PC-9 (cell line): ENCODE results near the gene CFAP54. TPM values are rescaled to one million over a fixed set of nuclear protein-coding genes. Genes with fewer than 3 reads are reported as not detected.

Experiments used
- BruUV-seq: library from RNA; stranded (reverse); fragments of 400-500 nt; replicated peaks from 2 replicates; lab custom pipeline; 2021; lab: Mats Ljungman, UMichigan
- CTCF ChIA-PET: fragments of 300-600 bp; sonication (Branson Sonifier 250); formaldehyde crosslinking; loops from one replicate; lab custom pipeline; 2022; ENCODE audit warnings: antibody characterized with exemption; lab: Charles Lee
- POLR2A ChIA-PET: fragments of 300-600 bp; sonication (Branson Sonifier 250); formaldehyde crosslinking; loops from one replicate; lab custom pipeline; 2022; ENCODE audit warnings: antibody characterized with exemption; ENCODE audit not compliant: unreplicated experiment; lab: Charles Lee
- DNase-seq, 2 experiments: peaks; one replicate each; pipeline versions ENCODE4 v3.0.0 to v3.0.0-alpha.2; 2015 to 2022; ENCODE audit warnings: mixed read lengths in 1 of 2
- H2AFZ ChIP-seq: fragments of 200-600 bp; sonication (generic); 2 replicates; pipeline ENCODE4 v1.8.1; 2017; ENCODE audit warnings: antibody characterized with exemption
- H3F3A ChIP-seq: fragments of 200-600 bp; sonication (generic); 2 replicates; pipeline ENCODE4 v1.8.1; 2017; ENCODE audit warnings: antibody characterized with exemption, mild to moderate bottlenecking, low read depth; ENCODE audit not compliant: insufficient read depth
- H3K27ac ChIP-seq: fragments of 200-600 bp; sonication (generic); 2 replicates; pipeline ENCODE4 v1.6.1; 2016; ENCODE audit warnings: mixed run types
- H3K27me3 ChIP-seq: fragments of 200-600 bp; sonication (generic); 2 replicates; pipeline ENCODE4 v1.6.1; 2016; ENCODE audit warnings: low read depth, mixed run types; ENCODE audit not compliant: insufficient read depth
- H3K36me3 ChIP-seq: fragments of 200-600 bp; sonication (generic); 2 replicates; pipeline ENCODE4 v1.6.1; 2016; ENCODE audit warnings: low read depth, mixed run types
- H3K4me1 ChIP-seq: fragments of 200-600 bp; sonication (generic); replicated peaks from 2 replicates; pipeline ENCODE4 v1.6.1; 2016; ENCODE audit warnings: mixed run types; ENCODE audit not compliant: insufficient read depth
- H3K4me2 ChIP-seq: fragments of 200-600 bp; sonication (generic); 2 replicates; pipeline ENCODE4 v1.6.1; 2017; ENCODE audit warnings: mixed run types
- H3K4me3 ChIP-seq: fragments of 200-600 bp; sonication (generic); 2 replicates; pipeline ENCODE4 v1.6.1; 2016; ENCODE audit warnings: mixed run types
- H3K79me2 ChIP-seq: fragments of 200-600 bp; sonication (generic); 2 replicates; pipeline ENCODE4 v1.6.1; 2017; ENCODE audit warnings: low read depth, mixed run types
- H3K9me2 ChIP-seq: fragments of 200-600 bp; sonication (generic); 2 replicates; pipeline ENCODE4 v1.8.1; 2017; ENCODE audit warnings: mild to moderate bottlenecking; ENCODE audit not compliant: insufficient read depth
- H3K9me3 ChIP-seq: fragments of 200-600 bp; sonication (generic); 2 replicates; pipeline ENCODE4 v1.8.1; 2016; ENCODE audit warnings: low read depth; ENCODE audit not compliant: insufficient read depth
- H4K20me1 ChIP-seq: fragments of 200-600 bp; sonication (generic); 2 replicates; pipeline ENCODE4 v1.8.1; 2017; ENCODE audit not compliant: insufficient read depth
- EZH2 ChIP-seq: fragments of 200-600 bp; sonication (generic); IDR thresholded peaks from 2 replicates; pipeline ENCODE4 v1.8.0; 2017; ENCODE audit warnings: antibody characterized with exemption, low read depth
- intact Hi-C: fragments of 100-400 bp; cut with micrococcal nuclease; formaldehyde crosslinking; loops from one replicate; pipeline ENCODE4 v1.10.0; 2022; ENCODE audit not compliant: unreplicated experiment
- total RNA-seq: library from RNA; stranded (reverse); gene quantifications from 2 replicates; pipeline ENCODE4 v1.2.3, GENCODE V29; 2021
- TF ChIP-seq, protein P1 (sequence below): fragments of 200-600 bp; sonication (generic); conservative IDR thresholded peaks from 2 replicates; pipeline ENCODE4 v1.6.1; 2017; ENCODE audit warnings: mixed run types, antibody characterized with exemption, mild to moderate bottlenecking, moderate library complexity

Gene CFAP54
- total RNA-seq, 1 experiment from 2014 or later, result 16.4 TPM

DNA sequence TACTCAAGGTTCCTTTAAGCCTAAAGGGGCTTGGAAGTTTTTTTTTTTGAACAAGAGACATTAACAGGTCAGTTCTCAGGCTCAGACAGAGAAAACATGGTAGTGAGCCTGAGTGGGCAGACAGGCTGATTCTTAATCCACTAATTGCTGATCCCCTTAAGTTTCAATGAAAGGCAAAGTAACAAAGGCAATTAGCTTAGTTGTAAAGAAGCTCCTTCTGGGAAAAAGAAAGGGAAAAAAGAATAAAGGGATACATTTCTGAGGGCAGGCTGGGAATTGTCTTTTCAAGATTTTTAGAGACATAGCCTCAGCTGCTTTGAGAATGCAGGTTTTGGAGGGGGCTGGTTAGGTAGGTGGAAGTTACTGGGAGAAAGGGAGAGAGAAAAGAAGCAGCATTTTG is 133.8 kb downstream of the CFAP54 start:
- H4K20me1 ChIP-seq, result no peaks in the 10 kb centered on the region
- no peak for DNase-seq
- no peaks in the 10 kb centered on the region for H3K9me2 ChIP-seq
- H3K27ac ChIP-seq, result no peak overlapping the region
- no peaks in the 10 kb centered on the region for H3K27me3 ChIP-seq
- no peaks in the 10 kb centered on the region for H3K4me1 ChIP-seq
- POLR2A ChIA-PET, result no interaction called here
- no peaks in the 10 kb centered on the region for H3K9me3 ChIP-seq
- CTCF ChIA-PET, result no interaction called here
- TF ChIP-seq, protein P1, sequence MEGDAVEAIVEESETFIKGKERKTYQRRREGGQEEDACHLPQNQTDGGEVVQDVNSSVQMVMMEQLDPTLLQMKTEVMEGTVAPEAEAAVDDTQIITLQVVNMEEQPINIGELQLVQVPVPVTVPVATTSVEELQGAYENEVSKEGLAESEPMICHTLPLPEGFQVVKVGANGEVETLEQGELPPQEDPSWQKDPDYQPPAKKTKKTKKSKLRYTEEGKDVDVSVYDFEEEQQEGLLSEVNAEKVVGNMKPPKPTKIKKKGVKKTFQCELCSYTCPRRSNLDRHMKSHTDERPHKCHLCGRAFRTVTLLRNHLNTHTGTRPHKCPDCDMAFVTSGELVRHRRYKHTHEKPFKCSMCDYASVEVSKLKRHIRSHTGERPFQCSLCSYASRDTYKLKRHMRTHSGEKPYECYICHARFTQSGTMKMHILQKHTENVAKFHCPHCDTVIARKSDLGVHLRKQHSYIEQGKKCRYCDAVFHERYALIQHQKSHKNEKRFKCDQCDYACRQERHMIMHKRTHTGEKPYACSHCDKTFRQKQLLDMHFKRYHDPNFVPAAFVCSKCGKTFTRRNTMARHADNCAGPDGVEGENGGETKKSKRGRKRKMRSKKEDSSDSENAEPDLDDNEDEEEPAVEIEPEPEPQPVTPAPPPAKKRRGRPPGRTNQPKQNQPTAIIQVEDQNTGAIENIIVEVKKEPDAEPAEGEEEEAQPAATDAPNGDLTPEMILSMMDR, result no peak
- no peak for TF ChIP-seq EZH2
- no peaks in the 10 kb centered on the region for H3K36me3 ChIP-seq
- intact Hi-C loops, result no loop called here
- no peaks in the 10 kb centered on the region for H3F3A ChIP-seq
- H3K79me2 ChIP-seq, result no peaks in the 10 kb centered on the region
- H3K4me2 ChIP-seq, result no peak overlapping the region
- H2AFZ ChIP-seq, result no peak overlapping the region
- no peak overlapping the region for H3K4me3 ChIP-seq
- no TSS peak for BruUV-seq

DNA sequence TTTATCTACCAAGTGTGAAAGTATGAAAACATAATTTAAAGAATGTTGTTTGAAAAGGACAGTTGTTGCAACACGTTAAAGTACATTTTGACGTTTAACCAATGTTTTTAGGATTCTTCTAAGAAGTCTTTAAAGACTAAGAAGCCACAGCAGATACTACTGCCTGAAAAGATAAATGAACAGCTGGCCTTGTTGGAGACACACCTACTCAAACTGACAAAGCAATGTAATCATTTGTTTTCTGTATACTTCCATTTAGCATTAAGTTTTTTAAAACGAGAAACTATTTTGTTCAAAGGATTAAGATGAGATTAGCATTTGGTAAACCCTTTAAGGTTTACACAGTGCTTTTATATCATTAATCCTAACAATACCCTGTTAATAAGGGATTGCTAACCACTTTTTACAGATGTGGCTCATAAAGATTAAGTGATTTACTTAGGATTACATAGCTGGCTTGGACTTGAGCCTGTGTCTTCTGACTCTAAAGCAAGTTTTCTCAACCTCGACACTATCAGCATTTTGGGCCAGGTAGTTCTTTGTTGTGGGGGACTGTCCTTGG is 134.4 kb downstream of the CFAP54 start:
- Histone ChIP-seq H3K9me3 (no peaks in the 10 kb centered on the region), H3K27me3 (no peaks in the 10 kb centered on the region), H3K79me2 (no peaks in the 10 kb centered on the region), H3K4me1 (no peaks in the 10 kb centered on the region), H3K4me2 (no peak overlapping the region), H3K36me3 (no peaks in the 10 kb centered on the region), H3K9me2 (no peaks in the 10 kb centered on the region), H2AFZ (no peak overlapping the region), H4K20me1 (no peaks in the 10 kb centered on the region), H3K27ac (no peak overlapping the region), H3F3A (no peaks in the 10 kb centered on the region), H3K4me3 (no peak overlapping the region)
- no peak for DNase-seq
- intact Hi-C loops, result no loop called here
- TF ChIP-seq, protein P1, result no peak
- no peak for TF ChIP-seq EZH2
- ChIA-PET POLR2A (no interaction called here), CTCF (no interaction called here)
- BruUV-seq, result no TSS peak

DNA sequence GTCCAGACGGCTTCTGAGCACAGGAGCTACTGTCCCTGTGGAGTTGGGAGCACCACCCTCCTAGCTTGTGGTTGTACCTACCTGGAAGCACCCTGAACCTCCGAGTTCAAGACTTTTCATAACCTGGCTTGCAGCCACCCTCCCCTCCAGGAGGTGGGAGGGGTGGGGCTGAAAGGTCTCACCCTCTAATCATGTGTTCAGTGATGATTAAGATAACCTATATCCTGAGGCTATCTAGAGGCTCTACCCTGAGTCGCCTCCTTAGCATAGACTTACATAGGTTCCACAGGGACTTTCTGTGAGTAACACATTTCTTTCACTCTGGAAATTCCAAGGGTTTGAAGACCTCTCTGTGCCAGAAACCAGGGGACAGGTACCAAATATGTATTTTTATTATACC is 146.5 kb downstream of the CFAP54 start:
- no peak overlapping the region for H3K27ac ChIP-seq
- H3K36me3 ChIP-seq, result no peaks in the 10 kb centered on the region
- peaks cover 5% of the 10 kb centered on the region; the same call in 1 of the 2 replicates for H3K9me2 ChIP-seq
- no peak overlapping the region for H3K4me3 ChIP-seq
- ChIA-PET CTCF (interaction anchor here (0.6 kb wide), 1 partner anchor 45 kb away, joined by 3 read pairs; no protein-coding TSS in a partner anchor), POLR2A (no interaction called here)
- no peak for TF ChIP-seq EZH2
- TF ChIP-seq, protein P1, result no peak
- intact Hi-C loops, result no loop called here
- BruUV-seq, result no TSS peak
- no peaks in the 10 kb centered on the region for H3F3A ChIP-seq
- H3K4me2 ChIP-seq, result no peak overlapping the region
- H3K27me3 ChIP-seq, result no peaks in the 10 kb centered on the region
- DNase-seq, result no peak
- H3K79me2 ChIP-seq, result no peaks in the 10 kb centered on the region
- peaks cover 8% of the 10 kb centered on the region; the same call in 1 of the 2 replicates for H3K9me3 ChIP-seq
- H3K4me1 ChIP-seq, result no peaks in the 10 kb centered on the region
- no peaks in the 10 kb centered on the region for H4K20me1 ChIP-seq
- no peak overlapping the region for H2AFZ ChIP-seq
